ENCODE data around the gene CREB5. TPM values are rescaled to one million over a fixed set of nuclear protein-coding genes. Genes with fewer than 3 reads are reported as not detected.

Gene CREB5
- total and polyA plus RNA-seq, 2 of the 8 experiments (the other 6 are each of a cell fraction or from before 2014, with no cell fraction given) = 2.4 to 2.7 TPM

DNA sequence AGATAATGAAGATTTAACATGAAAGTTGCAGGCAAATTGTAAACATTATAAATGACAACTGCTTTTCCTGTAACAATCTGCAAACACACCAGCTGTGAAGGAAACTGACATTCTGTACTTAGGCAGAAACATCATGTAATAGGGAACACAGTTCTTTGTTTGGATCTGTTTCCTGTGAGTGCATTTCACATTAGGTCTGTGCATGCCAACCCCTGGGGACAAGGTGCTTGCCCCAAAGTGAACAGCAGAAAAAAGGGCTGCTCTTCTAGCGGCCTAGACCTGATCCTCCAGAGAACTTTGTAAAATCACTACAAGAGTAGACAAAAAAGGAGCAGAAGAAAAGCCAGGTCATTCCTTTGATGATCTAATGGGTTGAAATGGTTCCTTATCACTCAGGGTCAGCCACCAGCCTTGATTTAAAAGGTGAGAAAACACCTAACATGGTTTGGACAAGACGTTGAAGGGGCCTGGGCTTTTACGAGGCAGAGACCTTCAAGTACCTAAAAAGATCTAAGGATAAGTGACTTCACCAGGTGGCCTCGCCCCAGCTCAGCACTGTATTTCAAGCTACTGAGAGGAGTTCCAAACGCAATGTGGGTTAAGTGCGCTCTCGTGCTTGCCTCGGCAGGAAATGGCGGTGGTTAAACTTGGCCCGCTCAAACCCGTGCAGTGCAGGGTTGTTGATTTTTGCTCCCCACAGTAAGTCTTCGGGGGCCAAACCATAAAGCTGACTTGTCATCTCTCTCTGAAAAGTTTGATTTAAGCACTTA is 249.7 kb downstream of the CREB5 start (continued):
- TF ChIP-seq CHD2 (IDR thresholded peaks at IDR 0.05; ENCODE audit: low read length) = no peak
